ENCODE measurements around the gene PROSER2.

DNA sequence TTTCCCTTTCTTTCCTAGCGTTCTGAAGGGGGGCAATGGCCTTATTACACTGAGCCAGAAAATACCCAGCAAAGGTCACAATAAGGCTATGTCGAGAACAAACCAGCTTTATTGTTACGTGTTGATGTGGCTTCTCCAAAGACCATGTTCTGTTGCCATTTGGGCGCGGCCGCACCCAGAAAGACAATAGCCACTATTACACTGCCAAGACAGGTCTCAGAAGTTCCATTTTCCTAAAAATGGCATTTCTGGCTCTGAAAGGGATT lies 77.8 kb downstream of the PROSER2 start:
- no peak for TF ChIP-seq POLR2A (IDR thresholded peaks at IDR 0.05; ENCODE audit: low read depth, low read length)
- TF ChIP-seq TAF1 (IDR thresholded peaks at IDR 0.05; ENCODE audit: borderline replicate concordance, low read depth, low read length), result no peak
